Activated CD4-positive, alpha-beta T cell treated with anti-CD3 and anti-CD28 coated beads, Interleukin-2, Interleukin-6, amounts not matched to agents 100 ng/mL and 50 ng/mL, durations not matched to agents 16 hours and 8 hours (primary cell): ENCODE results near the gene TARS1.

ENCODE experiments used
- DNase-seq: peaks from one replicate; pipeline ENCODE4 v3.0.0-alpha.2; 2020

The TARS1 gene

DNA sequence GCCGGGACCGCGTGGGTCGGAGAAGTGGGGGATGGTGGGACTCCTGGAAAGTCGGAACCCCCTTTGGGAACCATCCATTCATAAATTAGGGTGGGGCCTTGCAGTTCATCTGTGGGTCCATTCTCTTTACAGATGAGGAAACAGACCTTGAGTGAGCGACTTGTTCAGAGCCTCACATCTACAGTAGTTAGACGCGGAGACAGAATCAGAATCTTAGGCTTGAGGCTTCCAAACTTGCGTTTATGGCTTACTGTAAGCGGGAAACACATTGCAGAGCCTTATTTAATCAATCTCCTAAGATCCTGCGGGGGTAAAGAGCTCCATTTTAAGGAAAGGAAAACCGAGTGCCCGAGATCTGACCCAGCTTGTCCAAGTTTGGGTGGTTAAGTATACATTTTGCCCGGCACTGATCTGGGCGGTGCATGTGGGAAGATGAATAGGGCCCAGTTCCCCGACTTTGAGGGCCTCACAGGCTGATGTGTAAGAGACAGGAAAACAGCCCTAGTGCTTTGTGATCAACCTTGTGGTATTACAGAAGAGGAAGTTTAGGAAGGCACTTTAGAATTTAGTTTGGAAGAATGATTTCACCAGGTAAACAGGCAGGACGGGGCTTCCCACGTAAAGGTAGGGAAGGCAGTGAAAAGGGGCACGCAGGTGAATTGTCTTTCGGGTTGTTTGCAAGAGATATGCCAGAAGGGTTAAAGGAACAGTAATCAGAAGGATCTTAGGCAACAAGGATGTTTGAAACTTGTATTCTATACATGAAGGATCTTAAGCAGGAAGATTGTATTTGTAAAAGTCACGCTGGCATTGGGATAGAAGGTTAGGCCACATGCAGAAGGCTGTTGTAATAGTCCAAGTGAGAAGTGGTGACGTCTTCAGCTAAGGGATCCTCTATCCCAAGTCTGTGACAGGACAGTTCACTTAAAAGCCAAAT, 744 bp downstream of the TARS1 start:
- peak; percentile 46 for DNase-seq

DNA sequence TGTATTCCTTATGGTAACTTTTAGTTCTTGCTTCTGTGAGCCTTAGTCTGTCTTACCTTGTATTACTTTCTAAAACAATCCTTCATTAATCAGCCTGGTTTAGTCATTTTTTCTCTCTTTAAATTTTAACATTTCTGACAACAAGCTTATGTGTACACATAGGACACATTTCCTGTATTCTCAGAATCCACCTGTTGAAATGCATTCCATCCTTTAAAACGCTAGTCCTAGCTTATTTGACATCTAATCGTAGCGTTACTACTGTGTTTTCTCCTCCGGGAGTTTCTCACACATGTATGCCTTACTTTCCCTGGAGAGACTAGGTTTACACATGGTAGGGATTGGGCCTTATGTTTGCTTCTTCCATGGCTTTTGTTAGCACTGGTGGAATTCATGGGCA, 3.8 kb downstream of the TARS1 start:
- DNase-seq, result no peak

DNA sequence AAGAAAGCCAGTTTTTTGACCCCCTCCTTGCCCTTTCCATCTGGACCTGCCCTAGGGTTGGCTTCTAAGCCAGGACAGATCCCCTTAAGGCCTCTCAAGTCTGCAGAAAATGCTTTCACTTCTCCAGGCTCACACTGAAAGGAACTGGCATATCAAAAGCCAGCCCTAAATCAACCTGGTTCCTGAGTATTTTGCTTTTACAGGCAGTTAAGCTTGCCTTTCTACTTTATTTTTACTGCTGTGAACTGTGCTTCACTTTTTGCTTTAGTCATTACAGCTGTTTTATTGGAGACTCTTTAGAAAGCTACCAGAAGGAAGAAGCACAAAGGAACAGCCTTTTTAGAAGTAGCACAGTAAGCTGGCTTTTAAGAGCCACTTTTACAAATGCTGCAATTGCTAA, 5.0 kb downstream of the TARS1 start:
- no peak for DNase-seq

DNA sequence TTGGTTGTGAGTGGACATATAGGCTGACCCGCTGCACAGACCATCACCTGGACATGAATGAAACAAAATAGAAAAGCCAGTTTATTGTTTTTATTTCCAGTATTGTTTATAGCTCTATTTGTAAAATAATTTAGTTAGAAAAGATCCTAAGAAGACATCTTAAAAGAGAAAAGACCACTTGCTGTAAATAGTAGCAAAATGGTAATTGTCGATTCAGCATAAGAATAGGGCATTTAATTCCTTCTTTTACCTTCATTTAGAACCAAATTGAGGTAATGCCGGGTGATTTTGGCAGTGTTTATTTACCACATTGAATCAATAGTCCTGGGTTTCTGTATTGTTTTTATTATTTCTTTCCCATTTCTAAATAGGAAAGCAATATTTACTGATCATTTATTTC, 7.4 kb downstream of the TARS1 start:
- DNase-seq, result no peak

DNA sequence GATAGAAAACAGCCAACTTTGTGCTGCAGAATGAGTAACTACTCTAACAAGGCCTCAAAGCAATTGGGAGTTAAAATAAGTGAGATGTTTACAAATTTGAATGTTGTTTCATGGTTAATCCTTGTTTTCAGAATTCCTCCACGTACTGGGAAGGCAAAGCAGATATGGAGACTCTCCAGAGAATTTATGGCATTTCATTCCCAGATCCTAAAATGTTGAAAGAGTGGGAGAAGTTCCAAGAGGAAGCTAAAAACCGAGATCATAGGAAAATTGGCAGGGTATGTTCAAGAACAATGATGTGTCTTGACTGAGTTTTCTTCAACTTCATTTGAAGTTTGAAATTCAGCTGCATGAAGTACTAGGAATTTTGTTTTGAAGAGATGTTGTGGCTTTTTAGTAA, 16.4 kb downstream of the TARS1 start:
- DNase-seq, result no peak

DNA sequence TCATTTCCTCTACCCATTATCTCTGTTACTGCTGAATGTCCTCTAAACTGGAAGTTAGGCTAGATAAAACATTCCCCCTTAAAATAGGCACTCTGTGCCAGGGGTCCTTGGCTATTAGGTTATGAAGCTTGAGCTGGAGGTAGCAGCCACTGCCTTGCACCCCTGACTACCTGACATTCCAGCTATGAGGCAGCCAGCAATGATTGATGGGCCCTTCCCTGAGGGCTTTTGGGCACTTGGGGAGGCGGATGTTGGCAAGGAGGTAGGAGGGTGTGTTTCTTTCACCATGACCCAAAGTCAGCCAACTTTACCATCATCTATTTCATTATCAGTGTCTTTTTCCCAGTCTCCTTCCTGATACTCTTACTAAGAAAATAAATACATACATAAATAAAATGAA, 17.1 kb downstream of the TARS1 start:
- no peak for DNase-seq

- no peak for DNase-seq
These were observed 19.4 kb downstream of the TARS1 start for GRCh38 chr5:33460210-33460609.

- no peak for DNase-seq
These were observed 21.7 kb downstream of the TARS1 start for GRCh38 chr5:33462456-33462855.

GRCh38 chr5:33465120-33465519, 24.4 kb downstream of the TARS1 start:
- DNase-seq, result no peak

DNA sequence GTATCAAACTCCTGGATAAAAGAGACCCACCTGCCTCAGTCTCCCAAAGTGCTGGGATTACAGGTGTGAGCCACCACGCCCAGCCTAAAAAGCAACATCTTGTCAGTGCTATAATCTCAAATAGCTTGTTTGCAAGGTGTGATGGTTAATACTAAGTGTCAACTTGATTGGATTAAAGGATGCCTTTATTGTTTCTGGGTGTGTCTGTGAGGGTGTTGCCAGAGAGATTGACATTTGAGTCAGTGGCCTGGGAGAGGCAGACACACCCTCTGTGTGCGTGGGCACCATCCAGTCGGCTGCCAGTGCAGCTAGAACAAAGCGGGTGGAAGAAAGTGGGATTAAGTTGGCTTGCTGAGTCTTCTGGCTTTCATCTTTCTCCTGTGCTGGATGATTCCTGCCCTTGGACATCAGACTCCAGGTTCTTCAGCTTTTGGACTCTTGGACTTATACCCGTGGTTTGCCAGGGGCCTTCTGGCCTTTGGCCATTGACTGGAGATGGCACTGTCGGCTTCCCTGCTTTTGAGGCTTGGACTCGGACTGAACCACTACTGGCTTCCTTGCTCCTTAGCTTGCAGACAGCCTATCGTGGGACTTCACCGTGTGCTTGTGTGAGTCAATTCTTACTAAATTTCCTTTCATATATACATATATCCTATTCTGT, 28.1 kb downstream of the TARS1 start:
- no peak for DNase-seq

GRCh38 chr5:33470544-33470943, 29.8 kb downstream of the TARS1 start:
- DNase-seq, result no peak

GRCh38 chr5:33472805-33473409, 32.1 kb downstream of the TARS1 start:
- DNase-seq, result no peak

DNA sequence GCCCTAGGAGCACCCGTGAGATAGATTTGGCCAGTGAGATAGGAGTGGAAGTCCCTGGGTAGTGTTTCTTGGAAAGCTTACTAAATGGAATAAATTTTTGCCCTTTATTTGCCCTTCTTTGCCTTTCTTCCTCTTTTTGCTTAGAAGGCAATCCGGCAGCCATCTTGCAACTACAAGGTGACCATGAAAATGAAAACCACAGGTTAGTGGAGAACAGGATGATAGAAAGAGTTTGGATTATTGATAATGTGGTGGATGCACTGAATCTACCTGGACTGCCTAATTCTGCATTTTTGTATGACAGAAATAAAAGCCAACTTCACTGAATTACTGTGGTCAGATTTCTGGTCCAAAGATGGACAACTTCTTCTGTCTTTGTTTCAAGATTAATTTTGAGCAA, 33.2 kb downstream of the TARS1 start:
- DNase-seq, result no peak

DNA sequence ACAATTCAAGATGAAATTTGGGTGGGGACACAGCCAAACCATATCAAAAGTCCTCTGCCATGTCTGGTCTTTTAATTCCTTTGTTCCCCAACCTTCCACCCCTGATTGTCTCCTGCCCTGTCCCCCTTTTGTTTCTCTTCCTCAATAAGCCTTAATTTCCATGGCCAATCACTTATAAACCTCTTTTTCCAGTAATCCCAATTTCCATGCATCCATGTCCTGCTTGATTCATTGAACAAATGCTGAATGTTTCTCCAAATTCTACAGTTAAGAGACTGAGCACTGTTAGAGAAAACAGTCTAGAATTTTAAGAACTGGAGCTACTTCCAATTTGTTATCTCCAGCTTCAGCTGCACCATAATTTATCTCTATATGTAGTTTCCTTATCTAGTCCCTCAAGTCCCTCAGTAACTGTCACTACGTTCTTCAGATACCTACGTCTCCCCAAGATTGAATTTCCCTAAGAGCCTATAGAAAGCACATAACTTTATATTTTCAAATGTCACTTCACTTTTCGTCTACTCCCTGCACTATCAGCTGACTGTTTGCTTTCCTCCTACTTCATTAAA, 34.2 kb downstream of the TARS1 start:
- DNase-seq, result no peak

DNA sequence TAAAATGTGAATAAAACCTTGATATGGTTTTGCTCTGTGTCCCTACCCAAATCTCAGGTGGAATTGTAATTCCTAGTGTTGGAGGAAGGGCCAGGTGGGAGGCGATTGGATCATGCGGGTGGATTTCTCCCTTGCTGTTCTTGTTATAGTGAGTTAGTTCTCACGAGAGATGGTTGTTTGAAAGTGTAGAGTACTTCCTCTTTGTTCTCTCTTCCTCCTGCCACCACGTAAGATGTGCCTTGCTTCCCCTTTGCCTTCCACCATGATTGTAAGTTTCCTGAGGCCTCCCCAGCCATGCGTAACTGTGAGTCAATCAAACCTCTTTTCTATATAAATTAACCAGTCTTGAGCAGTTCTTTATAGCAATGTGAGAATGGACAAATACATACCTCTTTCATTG, 34.9 kb downstream of the TARS1 start:
- no peak for DNase-seq

GRCh38 chr5:33476992-33477391, 36.2 kb downstream of the TARS1 start:
- no peak for DNase-seq

DNA sequence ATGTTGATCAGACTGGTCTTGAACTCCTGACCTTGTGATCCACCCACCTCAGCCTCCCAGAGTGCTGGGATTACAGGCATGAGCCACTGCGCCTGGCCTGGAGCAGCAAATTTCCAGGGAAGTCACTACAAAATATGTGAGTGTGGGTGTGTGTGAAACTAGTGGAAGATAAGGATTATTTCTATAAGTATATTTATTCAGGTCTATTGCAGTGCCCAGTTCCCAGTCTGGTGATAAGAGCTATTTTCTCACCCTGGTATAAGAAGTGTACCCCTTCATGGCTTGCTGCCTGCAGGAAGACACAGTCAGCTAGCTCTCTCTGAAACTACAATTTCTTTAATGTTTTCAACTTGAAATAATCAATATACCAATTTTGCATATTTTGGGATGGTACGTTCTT, 37.1 kb downstream of the TARS1 start:
- DNase-seq, result no peak

DNA sequence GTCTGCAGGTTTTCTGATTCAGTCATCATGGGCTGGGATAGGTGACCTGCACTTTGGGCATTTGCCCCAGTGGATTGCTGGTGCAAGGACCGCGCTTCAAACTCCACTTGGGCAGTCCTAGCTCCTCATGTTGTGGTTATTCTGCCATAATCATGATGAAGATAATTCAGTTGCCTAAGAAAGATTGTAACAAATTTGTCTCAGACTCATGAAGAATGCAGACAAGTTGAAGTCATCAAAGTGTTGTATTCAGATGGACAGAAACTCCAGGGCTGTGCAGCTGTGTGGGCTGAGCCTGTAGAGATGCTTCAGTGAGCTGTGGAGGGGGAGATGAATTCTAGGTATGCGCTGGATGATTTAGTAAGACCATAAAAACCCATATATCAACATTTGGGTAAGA, 38.5 kb downstream of the TARS1 start:
- no peak for DNase-seq

DNA sequence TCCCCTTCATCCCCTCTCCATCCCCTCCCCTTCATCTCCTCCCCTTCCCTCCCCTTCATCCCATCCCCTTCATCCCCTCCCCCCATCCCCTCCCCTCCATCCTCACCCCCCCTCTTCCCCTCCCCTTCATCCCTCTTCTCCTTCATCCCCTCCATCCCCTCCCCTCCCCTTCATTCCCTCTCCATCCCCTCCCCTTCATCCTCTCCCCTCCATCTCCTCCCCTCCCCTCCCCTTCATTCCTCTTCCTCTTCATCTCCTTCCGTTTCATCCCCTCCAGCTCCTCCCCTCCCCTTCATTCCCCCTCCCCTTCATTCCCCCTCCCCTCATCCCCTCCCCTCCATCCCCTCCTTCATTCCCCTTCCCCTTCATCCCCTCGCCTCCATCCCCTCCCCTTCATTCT, 40.1 kb downstream of the TARS1 start:
- DNase-seq, result no peak

GRCh38 chr5:33482335-33482734, 41.6 kb downstream of the TARS1 start:
- no peak for DNase-seq

GRCh38 chr5:33487236-33487635, 46.5 kb downstream of the TARS1 start:
- DNase-seq, result no peak

GRCh38 chr5:33488558-33489355, 48.0 kb downstream of the TARS1 start:
- no peak for DNase-seq
